DMS79 treated with DMSO at 0.1 percent for 48 hours (cell line): ENCODE data around the gene STARD9.
"Not testable (repeated sequence)": the region's sequence is repeated elsewhere in the genome, so short reads cannot be mapped to it uniquely, and the experiment has no call there.

ENCODE experiments used
- DNase-seq: peaks from one replicate; lab custom pipeline; 2025; lab: John Stamatoyannopoulos, UW

STARD9 gene

DNA sequence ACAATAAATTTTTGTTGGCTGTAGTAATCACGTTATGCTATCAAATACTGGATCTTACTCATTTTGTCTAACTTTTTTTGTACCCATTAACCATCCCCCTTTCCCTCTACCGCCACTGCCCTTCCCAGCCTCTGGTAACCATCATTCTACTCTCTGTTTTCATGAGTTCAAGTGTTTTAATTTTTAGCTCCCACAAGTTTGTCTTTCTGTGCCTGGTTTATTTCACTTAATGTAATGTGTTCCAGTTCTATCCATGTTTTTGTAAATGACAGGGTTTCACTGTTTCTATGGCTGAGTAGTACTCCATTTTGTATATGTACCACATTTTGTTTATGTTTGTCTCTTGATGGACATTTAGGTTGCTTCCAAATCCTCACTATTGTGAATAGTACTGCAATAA, 52.1 kb downstream of the STARD9 start:
- DNase-seq: no peak

DNA sequence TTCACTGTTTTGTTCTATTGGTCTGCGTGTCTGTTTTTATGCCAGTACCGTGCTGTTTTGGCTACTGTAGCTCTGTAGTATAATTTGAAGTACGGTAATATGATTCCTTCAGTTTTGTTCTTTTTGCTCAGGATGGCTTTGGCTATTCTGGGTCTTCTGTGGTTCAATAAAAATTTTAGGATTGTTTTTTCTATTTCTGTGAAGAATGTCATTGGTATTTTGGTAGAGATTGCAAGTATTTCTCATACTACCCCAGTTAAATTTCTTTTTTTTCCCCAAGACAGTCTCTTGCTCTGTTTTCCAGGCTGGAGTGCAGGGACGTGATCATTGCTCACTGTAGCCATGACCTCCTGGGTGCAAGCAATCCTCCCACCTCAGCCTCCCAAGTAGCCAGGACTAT, 53.4 kb downstream of the STARD9 start:
- DNase-seq: no peak

DNA sequence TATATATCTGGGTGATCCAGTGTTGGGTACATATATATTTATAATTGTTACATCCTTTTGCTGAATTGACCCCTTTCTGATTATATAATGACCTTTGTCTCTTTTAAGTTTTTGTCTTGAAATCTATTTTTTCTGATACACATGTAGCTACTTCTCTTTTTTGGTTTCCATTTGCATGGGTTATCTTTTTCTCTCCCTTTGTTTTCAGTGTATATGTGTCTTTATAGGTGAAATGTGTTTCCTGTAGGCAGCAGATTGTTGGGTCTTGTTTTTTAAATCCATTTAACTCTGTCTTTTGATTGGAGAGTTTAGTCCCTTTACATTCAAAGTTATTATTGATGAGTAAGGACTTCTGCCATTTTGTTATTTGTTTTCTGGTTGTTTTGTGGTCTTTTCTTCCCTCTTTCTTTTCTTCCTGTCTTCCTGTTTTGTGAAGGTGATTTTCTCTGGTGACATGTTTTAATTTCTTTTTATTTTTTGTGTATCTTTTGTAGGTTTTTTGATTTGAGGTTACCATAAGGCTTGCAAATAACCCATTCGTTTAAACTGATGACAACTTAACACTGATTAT, 56.8 kb downstream of the STARD9 start:
- no peak for DNase-seq

DNA sequence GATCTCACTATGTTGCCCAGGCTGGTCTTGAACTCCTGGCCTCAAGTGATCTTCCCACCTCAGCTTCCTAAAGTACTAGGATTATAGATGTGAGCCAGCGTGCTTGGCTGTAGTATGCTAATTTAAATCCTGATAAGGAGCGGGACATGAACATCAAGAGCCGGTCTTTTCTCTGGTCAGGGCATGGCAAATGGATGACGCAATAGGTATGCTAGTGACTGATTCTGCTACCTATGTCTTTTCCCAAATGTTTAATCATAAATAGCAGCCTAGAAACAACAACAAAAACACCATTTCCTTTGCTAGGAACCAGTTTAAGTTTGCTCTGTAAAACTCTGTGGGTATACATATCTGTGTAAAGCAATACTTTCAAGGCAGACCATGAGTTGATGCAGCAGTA, 64.7 kb downstream of the STARD9 start:
- no peak for DNase-seq

DNA sequence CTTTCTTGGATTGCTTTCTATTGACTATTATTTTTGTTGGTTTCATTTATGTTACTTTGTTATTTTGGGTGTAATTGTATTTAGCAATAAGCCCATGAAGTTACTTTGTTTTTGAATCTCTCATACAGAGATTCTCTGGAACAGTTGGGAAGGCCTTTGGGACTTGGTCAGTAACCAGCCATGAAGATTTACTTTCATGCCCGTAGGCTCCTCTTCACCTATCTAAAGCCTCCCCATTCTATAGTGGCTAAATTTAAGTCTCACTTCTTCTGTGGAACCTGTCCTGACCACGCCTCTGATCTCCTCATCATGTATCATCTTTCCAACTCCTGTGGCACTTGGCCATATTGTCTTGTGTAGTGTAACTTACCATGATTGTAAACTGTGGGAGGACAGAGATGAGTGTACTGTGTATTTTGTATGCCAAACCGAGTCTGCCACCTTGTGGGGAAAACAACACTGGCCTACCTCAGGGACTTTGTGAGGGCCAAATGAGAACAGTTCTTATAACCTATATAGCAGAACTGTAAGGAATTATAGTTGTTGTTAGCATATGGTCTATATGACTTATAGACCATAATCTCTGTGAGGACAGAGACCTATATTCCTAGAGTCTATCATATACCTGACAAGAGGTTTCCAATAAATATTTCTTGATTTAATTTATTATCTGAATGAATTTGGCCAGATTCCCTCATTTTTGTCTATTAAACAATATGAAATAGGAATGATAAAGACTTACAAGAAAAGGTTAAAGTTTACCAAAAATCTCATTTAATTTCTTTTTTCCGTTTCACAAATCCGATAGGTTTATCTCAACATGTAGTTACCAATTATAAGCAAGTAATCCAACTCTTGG, 75.0 kb downstream of the STARD9 start:
- peak; percentile 0 for DNase-seq

DNA sequence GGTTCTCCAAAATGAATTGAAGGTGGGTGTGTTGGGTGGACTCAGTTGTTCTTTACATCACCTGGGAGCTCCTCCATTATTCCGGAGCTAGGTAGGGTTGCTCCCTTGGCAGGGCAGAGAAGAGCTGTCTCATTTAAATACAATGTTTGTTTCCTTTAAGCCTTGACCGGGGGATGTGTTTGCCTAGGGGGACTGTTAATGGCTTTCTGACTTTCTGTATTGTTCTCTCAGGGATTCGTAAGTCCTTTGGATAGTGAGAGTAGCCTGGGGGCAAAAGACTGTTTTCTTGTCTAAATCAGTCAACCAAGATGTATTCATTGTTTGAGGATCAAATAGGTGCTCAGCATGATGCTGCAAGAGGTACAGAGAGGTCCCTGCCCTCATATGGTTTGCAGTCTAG, 90.4 kb downstream of the STARD9 start:
- no peak for DNase-seq

DNA sequence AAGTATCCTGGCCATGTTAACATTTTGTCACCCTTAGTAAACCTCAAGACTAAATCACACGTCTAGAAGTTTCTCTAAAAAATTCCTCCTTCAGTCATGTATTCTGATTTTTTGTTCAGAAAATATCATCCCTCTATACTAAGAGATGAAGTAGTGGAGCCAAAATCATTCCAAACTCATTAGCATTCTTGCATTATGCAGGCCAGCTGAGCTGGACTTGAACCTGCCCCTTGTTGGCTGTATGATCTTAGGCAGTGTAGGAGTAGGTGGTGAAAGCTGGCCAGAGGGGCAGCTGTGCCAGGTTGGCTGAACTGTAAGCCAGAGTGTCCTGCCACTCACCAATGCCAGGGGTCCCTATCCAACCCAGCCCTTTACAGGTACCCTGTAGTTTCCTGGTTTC, 92.4 kb downstream of the STARD9 start:
- no peak for DNase-seq

DNA sequence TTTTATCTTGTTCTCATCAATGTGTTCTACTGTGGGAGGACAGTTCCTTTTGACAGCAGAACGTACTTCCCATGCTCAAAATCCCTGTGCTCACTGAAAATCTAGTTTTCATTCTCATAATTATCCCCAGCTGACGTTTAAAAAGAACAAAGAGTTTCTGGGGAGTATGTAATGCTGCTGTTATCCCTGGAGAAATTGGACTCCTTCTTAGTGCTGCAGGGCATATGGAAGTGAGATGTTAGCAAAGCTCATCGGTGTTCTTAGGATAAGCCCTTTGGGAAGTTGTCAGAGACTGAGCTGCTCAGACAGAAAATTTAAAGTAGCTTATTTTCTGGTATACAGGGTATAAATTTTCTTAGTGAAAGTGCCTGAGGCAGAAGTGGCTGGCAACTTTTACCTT, 95.0 kb downstream of the STARD9 start:
- DNase-seq: no peak

DNA sequence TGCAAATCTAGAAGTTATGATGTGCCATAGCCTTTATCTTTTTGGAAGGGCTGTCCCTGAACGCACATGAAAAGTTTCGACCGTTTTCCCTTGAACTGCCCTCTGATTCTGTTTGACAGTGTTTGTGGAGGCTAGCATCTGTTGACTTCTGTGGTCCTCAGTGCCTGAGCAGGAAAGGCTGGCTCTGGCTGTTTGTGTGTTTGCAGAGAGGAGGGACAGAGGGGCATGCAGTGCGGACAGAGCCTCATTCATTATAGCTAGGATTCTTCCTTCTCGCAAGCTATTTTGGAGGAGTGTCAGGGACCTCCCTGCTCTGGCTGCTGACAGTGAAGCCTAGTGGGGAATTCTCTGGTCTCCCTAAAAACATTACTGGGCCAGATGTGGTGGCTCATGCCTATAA, 97.0 kb downstream of the STARD9 start:
- no peak for DNase-seq

DNA sequence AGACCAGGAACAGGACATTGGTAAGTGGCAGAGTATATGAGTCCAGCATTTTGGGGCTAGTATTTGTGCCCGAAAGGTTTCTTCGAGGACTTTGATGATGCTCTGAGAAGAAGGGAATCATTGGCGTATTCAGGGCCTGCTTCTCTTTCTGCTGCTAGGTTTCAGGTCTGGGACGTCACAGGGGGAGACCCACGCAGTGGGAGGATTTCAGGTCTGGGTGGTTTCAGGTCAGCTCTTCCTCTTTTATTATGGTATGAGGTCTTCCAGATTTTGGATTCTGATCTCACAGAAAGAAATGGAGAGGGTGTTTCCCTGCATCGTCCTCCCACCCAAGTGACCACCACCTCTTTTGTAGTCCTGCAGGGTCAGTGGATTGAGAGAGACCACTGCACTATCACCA, 99.1 kb downstream of the STARD9 start:
- DNase-seq: no peak

DNA sequence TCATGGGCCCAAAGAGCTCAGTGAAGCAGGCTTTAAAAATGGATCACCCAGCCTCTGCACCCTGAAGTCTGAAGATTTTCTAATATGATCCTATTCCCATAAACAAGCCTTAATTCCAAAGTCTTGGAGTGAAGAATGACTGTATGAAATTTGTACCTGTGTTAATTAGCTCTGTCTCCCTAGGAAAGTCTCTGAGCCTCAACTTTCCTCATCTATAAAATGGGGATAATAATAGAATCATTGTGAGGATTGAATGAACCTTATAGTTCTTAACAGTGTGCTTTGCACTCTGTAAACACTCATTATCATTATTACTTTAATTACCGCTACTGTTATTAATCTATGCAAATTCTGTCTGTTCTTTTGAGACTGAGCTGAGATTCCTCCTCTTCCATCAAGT, 99.6 kb downstream of the STARD9 start:
- no peak for DNase-seq

DNA sequence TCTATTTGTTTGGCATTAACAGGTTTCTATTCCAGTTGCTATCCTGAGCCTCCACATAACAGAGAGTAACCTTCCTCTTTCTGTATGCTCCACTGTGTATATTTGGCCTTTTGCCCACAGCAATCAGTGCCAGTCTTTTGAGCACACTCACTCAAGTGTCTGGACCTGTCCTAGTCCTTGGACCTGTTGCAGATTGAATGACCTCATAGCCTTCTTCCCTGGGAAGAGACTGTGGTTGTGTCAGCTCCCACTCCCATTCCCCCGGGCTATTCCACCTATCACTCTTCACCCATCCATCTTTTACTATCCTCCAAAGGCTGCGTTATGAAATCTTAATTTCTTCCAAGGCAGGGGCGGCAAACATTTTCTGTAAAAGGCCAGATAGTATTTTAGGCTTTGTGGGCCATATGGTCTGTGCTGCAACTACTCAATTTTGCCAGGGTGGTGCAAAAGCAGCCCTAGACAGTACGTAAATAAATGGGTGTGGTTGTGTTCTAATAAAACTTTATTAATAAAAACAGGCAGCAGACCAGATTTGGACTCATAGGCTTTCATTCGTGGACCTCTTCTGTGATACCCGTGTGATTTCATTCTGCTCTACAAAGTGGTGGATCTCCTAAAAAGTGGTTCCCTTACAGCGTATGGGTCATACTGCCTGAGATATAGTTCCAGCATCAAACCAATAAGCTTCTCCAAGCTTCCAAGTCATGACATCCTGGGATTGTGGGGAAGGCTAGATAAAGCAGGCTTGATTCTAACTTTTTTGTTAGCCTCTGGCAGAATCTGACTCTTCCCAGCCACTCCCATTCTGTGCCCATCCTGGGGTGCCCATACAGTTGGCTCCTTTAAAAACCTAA, 104.1 kb downstream of the STARD9 start:
- no peak for DNase-seq

DNA sequence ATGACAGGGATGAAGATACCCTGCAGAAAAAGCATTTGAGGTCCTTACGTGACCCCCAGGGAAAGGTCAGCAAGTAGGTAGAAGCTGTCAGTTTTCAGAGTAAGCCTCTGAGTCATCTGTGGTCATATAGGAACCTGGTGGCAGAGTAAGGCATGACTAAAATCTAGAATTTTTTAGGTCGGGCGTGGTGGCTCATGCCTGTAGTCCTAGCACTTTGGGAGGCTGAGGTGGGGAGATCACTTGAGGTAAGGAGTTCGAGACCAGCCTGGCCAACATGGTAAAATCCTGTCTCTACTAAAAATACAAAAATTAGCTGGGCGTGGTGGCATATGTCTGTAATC, 104.7 kb downstream of the STARD9 start:
- DNase-seq: not testable (repeated sequence)

DNA sequence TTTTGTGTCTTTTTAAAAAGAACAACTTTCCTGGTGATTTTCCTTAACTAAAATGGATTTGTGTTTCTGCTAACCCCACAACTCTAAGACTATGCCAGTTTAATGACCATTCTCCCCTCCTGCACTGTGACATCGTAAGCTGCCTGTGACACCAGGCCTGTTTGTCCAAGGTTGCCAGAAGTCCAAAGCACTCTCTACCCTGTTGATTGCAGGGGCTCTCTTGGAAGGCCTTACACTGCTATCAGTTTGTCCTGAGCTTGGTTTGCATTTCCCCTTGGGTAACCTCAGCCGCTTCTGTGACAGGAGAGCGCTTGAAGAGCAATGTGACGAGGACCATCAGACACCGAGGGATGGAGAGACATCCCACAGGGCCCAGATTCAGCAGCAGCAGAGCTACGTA, 105.7 kb downstream of the STARD9 start:
- DNase-seq: no peak

DNA sequence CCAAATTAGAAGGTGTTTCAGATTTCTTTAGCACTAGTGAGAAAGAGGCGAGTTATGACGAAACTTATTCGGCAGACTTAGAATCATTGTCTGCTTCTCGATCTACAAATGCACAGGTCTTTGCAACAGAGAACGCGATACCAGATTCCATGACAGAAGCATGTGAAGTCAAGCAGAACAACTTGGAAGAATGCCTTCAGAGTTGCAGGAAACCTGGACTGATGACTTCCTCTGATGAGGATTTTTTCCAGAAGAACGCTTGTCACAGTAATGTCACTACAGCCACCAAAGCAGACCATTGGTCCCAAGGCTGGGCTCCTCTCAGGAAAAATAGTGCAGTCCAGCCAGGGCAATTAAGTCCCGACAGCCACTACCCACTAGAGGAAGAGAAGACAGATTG, 110.9 kb downstream of the STARD9 start:
- no peak for DNase-seq

DNA sequence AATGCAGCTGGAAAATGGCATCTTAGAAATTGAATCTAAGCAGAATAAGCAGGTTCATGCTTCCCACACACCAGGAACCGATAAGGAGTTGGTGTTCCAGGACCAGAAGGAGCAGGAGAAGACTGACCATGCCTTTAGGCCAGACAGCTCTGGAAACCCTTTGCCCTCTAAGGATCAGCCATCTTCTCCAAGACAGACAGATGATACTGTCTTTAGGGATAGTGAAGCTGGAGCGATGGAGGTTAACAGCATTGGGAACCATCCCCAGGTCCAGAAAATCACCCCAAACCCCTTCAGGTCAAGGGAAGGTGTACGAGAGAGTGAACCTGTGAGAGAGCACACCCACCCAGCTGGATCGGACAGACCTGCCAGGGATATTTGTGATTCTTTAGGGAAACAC, 112.3 kb downstream of the STARD9 start:
- no peak for DNase-seq

DNA sequence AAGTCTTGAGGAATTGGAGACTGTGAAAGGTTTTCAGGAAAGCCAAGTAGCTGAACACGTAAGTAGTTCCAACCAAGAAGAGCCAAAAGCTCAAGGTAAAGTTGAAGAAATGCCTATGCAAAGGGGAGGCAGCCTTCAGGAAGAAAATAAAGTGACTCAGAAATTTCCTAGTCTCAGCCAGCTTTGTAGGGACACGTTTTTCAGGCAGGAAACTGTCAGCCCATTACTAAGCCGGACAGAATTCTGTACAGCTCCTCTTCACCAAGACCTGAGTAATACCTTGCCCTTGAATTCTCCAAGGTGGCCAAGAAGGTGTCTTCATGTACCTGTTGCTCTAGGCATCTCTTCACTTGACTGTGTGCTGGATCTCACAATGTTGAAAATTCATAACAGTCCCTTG, 112.9 kb downstream of the STARD9 start:
- DNase-seq: no peak

DNA sequence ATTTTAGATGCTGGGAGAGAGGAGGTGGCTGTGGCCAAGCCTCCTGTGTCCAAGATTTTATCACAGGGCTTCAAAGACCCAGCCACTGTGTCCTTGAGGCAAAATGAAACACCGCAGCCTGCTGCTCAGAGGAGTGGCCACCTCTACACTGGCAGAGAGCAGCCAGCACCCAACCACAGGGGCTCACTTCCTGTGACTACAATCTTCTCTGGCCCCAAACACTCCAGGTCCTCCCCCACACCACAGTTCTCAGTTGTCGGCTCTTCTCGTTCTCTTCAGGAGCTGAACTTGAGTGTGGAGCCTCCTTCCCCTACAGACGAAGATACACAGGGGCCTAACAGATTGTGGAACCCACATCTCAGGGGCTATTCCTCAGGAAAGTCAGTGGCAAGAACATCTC, 115.9 kb downstream of the STARD9 start:
- DNase-seq: no peak

DNA sequence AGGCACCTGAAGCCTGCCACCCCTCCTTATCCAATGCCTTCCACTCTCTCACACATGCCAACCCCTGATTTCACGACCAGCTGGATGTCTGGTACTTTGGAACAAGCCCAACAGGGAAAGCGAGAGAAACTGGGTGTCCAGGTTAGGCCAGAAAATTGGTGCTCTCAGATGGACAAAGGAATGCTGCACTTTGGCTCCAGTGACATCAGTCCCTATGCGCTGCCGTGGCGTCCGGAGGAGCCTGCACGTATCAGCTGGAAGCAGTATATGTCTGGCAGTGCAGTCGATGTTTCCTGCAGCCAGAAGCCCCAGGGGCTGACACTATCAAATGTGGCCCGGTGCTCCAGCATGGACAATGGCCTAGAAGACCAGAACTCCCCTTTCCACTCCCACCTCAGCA, 116.4 kb downstream of the STARD9 start:
- DNase-seq: no peak

DNA sequence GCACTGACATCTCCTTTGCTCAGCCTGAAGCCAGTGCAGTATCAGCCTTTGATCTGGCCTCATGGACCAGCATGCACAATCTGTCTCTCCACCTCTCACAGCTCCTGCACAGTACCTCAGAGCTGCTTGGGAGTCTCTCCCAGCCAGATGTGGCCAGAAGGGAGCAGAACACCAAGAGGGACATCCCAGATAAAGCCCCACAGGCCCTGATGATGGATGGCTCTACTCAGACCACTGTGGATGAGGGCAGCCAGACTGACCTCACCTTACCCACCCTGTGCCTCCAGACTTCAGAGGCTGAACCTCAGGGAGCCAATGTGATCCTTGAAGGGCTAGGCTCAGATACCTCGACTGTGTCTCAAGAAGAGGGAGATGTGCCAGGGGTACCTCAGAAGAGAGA, 117.1 kb downstream of the STARD9 start:
- DNase-seq: no peak

DNA sequence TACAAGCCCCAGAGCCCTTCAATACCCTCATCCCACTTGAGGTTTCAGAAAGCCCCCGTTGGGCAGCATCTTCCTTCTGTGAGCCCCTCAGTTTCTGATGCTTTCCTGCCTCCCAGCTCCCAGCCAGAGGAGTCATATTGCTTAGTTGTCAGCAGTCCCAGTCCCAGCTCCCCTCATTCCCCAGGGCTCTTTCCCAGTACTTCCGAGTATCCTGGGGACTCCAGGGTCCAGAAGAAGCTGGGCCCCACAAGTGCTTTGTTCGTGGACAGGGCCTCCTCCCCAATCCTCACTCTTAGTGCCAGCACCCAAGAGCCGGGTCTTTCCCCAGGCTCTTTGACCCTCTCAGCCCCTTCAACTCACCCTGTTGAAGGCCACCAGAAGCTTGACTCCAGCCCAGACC, 117.6 kb downstream of the STARD9 start:
- DNase-seq: no peak

DNA sequence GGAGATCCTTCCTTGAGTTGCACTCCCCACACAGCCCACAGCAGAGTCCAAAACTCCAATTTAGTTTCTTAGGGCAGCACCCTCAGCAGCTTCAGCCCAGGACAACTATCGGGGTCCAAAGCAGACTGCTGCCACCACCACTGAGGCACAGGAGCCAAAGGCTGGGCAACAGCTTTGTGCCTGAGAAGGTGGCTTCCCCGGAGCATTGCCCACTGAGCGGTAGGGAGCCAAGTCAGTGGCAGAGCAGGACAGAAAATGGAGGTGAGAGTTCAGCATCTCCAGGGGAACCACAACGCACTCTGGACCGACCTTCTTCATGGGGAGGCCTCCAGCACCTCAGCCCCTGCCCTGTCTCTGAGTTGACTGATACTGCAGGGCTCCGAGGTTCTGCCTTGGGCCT, 118.1 kb downstream of the STARD9 start:
- DNase-seq: no peak

DNA sequence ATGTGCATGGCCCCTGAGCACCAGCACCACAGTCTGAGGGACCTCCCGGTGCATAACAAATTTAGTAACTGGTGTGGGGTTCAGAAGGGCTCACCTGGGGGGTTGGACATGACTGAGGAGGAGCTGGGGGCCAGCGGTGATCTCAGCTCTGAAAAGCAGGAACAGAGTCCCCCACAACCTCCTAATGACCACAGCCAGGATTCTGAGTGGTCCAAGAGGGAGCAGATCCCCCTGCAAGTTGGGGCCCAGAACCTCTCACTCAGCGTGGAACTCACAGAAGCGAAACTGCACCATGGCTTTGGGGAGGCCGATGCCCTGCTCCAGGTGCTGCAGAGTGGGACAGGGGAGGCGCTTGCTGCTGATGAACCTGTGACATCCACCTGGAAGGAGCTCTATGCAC, 118.5 kb downstream of the STARD9 start:
- no peak for DNase-seq
